Neural progenitor cell (in vitro differentiated cells): ENCODE data around the gene USP15. TPM values are rescaled to one million over a fixed set of nuclear protein-coding genes. Genes with fewer than 3 reads are reported as not detected.

ENCODE experiments used
- DNase-seq: peaks from one replicate; pipeline ENCODE4 v3.0.0-alpha.2; 2016; ENCODE audit warnings: low spot score
- H2AFZ ChIP-seq: fragments of 200-600 bp; sonication (generic); replicated peaks from 2 replicates; pipeline ENCODE4 v1.6.1; 2016; ENCODE audit warnings: antibody characterized with exemption
- H3F3A ChIP-seq: fragments of 200-600 bp; sonication (generic); 2 replicates; pipeline ENCODE4 v1.6.1; 2016; ENCODE audit warnings: antibody characterized with exemption, low read depth
- H3K27ac ChIP-seq: fragments of 200-600 bp; sonication (generic); 2 replicates; pipeline ENCODE4 v1.5.1; 2016; ENCODE audit warnings: mild to moderate bottlenecking
- H3K27me3 ChIP-seq: fragments of 200-600 bp; sonication (generic); 2 replicates; pipeline ENCODE4 v1.6.1; 2016; ENCODE audit warnings: mild to moderate bottlenecking, moderate library complexity
- H3K36me3 ChIP-seq: fragments of 200-600 bp; sonication (generic); 2 replicates; pipeline ENCODE4 v1.5.1; 2016
- H3K4me1 ChIP-seq: fragments of 200-600 bp; sonication (generic); 2 replicates; pipeline ENCODE4 v1.6.1; 2016; ENCODE audit warnings: mixed run types
- H3K4me2 ChIP-seq: fragments of 200-600 bp; sonication (generic); 2 replicates; pipeline ENCODE4 v1.6.1; 2016
- H3K4me3 ChIP-seq: fragments of 200-600 bp; sonication (generic); 2 replicates; pipeline ENCODE4 v1.5.1; 2016
- H3K79me2 ChIP-seq: fragments of 200-600 bp; sonication (generic); 2 replicates; pipeline ENCODE4 v1.6.1; 2016; ENCODE audit warnings: low read depth
- H3K9ac ChIP-seq: fragments of 200-600 bp; sonication (generic); 2 replicates; pipeline ENCODE4 v1.6.1; 2016
- H3K9me3 ChIP-seq: fragments of 200-600 bp; sonication (generic); 2 replicates; pipeline ENCODE4 v1.5.1; 2016; ENCODE audit warnings: low read depth
- H4K20me1 ChIP-seq: fragments of 200-600 bp; sonication (generic); 2 replicates; pipeline ENCODE4 v1.6.1; 2016; ENCODE audit warnings: low read depth
- H3K27ac Mint-ChIP-seq: 3 replicates; pipeline ENCODE4 v1.8.0; 2021; ENCODE audit warnings: mixed read lengths
- H3K27me3 Mint-ChIP-seq: 2 replicates; pipeline ENCODE4 v1.8.0; 2022; ENCODE audit warnings: low read depth, mild to moderate bottlenecking, inconsistent platforms, moderate library complexity, mixed read lengths; ENCODE audit not compliant: insufficient read depth
- H3K36me3 Mint-ChIP-seq: 3 replicates; pipeline ENCODE4 v1.8.0; 2021; ENCODE audit warnings: mixed read lengths
- H3K4me1 Mint-ChIP-seq: 3 replicates; pipeline ENCODE4 v1.8.0; 2021; ENCODE audit warnings: mixed read lengths
- H3K4me3 Mint-ChIP-seq: 3 replicates; pipeline ENCODE4 v1.8.0; 2021; ENCODE audit warnings: mild to moderate bottlenecking, moderate library complexity, mixed read lengths
- H3K9me3 Mint-ChIP-seq: 3 replicates; pipeline ENCODE4 v1.8.0; 2020; ENCODE audit warnings: mixed read lengths
- EZH2 ChIP-seq: fragments of 200-600 bp; sonication (generic); IDR thresholded peaks from 2 replicates; pipeline ENCODE4 v1.6.1; 2017; ENCODE audit warnings: antibody characterized with exemption, mild to moderate bottlenecking, moderate library complexity
- EZH2phosphoT487 ChIP-seq: fragments of 200-600 bp; sonication (generic); IDR thresholded peaks from 2 replicates; pipeline ENCODE4 v1.6.1; 2017; ENCODE audit warnings: antibody characterized with exemption
- total RNA-seq: library from RNA; depleted of rRNA; stranded (reverse); fragments of >200 nt; gene quantifications from 2 replicates; pipeline ENCODE4 v1.2.3, GENCODE V29; 2015; ENCODE audit warnings: low replicate concordance
- TF ChIP-seq, protein P1 (sequence below): fragments of 200-600 bp; sonication (generic); IDR thresholded peaks from 2 replicates; pipeline ENCODE4 v1.5.1; 2017; ENCODE audit warnings: antibody characterized with exemption, mild to moderate bottlenecking

USP15 gene
- total RNA-seq, 1 donor from 2014 or later: 36.0 TPM

DNA sequence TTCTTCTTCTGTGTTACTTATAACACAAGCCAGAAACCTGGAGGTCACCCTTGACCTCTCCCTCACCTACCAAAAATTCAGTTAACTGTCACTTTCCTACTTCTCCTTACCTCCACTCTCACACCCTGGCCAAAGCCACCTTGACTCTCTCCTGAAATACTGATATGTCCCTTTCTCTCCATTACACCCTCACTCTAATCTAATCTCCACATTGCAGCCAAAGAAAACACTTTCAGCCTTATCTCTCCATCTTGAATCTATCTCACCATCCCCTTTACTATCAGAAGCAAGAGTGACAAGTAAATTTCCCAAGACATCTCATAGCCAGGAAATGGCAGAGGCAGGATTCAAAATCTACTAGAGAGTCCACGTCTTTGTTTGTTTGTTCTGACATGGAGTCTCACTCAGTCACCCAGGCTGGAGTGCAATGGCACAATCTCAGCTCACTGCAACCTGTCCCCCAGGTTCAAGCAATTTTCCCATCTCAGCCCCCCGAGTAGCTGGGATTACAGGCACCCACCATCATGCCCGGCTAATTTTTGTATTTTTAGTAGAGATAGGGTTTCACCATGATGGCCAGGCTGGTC is 28.0 kb upstream of the USP15 start:
- Histone ChIP-seq H3K4me1 (no peaks in the 10 kb centered on the region), H3F3A (no peaks in the 10 kb centered on the region), H3K9me3 (no peaks in the 10 kb centered on the region), H4K20me1 (no peaks in the 10 kb centered on the region), H3K27ac (no peak overlapping the region), H3K79me2 (no peaks in the 10 kb centered on the region), H3K4me3 (no peak overlapping the region), H2AFZ (no peak overlapping the region), H3K27me3 (no peaks in the 10 kb centered on the region), H3K4me2 (no peak overlapping the region), H3K9ac (no peak overlapping the region), H3K36me3 (no peaks in the 10 kb centered on the region)
- Mint-ChIP-seq H3K4me1 (no peaks in the 10 kb centered on the region), H3K27me3 (no peaks in the 10 kb centered on the region), H3K27ac (no peak overlapping the region), H3K4me3 (no peak overlapping the region), H3K36me3 (no peaks in the 10 kb centered on the region), H3K9me3 (peaks cover 10% of the 10 kb centered on the region)
- no peak for DNase-seq
- TF ChIP-seq, protein P1, sequence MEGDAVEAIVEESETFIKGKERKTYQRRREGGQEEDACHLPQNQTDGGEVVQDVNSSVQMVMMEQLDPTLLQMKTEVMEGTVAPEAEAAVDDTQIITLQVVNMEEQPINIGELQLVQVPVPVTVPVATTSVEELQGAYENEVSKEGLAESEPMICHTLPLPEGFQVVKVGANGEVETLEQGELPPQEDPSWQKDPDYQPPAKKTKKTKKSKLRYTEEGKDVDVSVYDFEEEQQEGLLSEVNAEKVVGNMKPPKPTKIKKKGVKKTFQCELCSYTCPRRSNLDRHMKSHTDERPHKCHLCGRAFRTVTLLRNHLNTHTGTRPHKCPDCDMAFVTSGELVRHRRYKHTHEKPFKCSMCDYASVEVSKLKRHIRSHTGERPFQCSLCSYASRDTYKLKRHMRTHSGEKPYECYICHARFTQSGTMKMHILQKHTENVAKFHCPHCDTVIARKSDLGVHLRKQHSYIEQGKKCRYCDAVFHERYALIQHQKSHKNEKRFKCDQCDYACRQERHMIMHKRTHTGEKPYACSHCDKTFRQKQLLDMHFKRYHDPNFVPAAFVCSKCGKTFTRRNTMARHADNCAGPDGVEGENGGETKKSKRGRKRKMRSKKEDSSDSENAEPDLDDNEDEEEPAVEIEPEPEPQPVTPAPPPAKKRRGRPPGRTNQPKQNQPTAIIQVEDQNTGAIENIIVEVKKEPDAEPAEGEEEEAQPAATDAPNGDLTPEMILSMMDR: no peak
- TF ChIP-seq EZH2phosphoT487 (no peak), EZH2 (no peak)

DNA sequence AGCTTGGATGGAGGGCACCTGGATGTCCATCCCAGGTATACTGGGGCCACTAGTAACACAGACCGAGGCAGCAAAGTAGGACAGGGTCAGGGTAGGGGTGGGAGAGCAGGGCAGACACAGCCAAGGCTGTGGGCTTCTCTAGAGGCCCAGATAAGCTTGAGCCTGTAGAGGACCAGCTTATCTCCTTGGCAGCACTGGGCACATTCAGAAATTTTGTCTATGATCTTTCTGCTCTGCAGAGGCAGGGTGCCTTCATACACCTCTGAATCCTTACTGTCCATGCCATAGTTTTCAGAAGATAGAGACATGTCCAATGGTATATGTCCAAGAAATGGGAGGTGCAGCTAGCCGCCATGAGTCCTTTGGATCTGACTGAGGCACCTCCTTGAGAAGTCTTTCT is 26.4 kb upstream of the USP15 start:
- no peaks in the 10 kb centered on the region for H3K9me3 ChIP-seq
- DNase-seq: no peak
- Mint-ChIP-seq H3K36me3 (no peaks in the 10 kb centered on the region), H3K4me1 (no peaks in the 10 kb centered on the region), H3K4me3 (no peak overlapping the region), H3K9me3 (peaks cover 10% of the 10 kb centered on the region), H3K27ac (no peak overlapping the region), H3K27me3 (no peaks in the 10 kb centered on the region)
- no peak overlapping the region for H3K27ac ChIP-seq
- H2AFZ ChIP-seq: no peak overlapping the region
- no peaks in the 10 kb centered on the region for H4K20me1 ChIP-seq
- H3K4me1 ChIP-seq: no peaks in the 10 kb centered on the region
- no peaks in the 10 kb centered on the region for H3K79me2 ChIP-seq
- no peaks in the 10 kb centered on the region for H3K27me3 ChIP-seq
- H3K36me3 ChIP-seq: no peaks in the 10 kb centered on the region
- no peak for TF ChIP-seq EZH2phosphoT487
- TF ChIP-seq, protein P1: no peak
- no peak for TF ChIP-seq EZH2
- H3K4me3 ChIP-seq: no peak overlapping the region
- no peaks in the 10 kb centered on the region for H3F3A ChIP-seq
- H3K9ac ChIP-seq: no peak overlapping the region
- no peak overlapping the region for H3K4me2 ChIP-seq

DNA sequence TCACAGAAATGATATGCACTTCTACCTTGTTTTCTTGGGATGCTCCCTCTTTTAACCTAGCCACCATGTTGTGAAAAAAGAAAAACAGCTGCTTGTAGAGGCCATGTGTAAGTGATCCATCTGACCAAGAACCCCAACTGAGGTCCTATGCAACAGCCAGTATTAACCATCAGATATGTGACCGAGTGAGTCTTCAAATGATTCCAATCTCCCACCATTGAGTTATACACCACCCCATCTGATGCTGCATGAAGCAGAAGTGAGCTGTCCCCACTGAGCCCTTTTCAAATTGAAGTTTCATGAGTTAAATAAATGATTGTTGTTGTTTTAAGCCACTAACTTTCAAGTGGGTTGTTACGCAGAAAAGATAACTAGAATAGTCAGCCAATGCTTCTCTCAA is 20.6 kb upstream of the USP15 start:
- H3K36me3 Mint-ChIP-seq: no peaks in the 10 kb centered on the region
- H3K27ac Mint-ChIP-seq: no peak overlapping the region

More for the DNA sequence above, 20.6 kb upstream of the USP15 start:
- Mint-ChIP-seq H3K4me1 (peaks cover 3% of the 10 kb centered on the region), H3K4me3 (no peak overlapping the region), H3K27me3 (no peaks in the 10 kb centered on the region), H3K9me3 (peaks cover 6% of the 10 kb centered on the region)
- TF ChIP-seq EZH2phosphoT487 (no peak), EZH2 (no peak)
- TF ChIP-seq, protein P1: no peak
- Histone ChIP-seq H3K4me1 (no peaks in the 10 kb centered on the region), H3K4me2 (no peak overlapping the region), H3K4me3 (no peak overlapping the region), H4K20me1 (no peaks in the 10 kb centered on the region), H3K9me3 (no peaks in the 10 kb centered on the region), H3K79me2 (no peaks in the 10 kb centered on the region), H3K27me3 (no peaks in the 10 kb centered on the region), H3K9ac (no peak overlapping the region), H3F3A (no peaks in the 10 kb centered on the region), H2AFZ (no peak overlapping the region), H3K27ac (no peak overlapping the region), H3K36me3 (no peaks in the 10 kb centered on the region)
- DNase-seq: no peak
